GM23338 (cell line): ENCODE results near the gene SORD. TPM values are rescaled to one million over a fixed set of nuclear protein-coding genes. Genes with fewer than 3 reads are reported as not detected.

ENCODE experiments used
- ATAC-seq: fragments of 200-7000 bp; cut with Tn5 transposase; 3 replicates; pipeline ENCODE4 v1.9.1; 2020
- DNase-seq: peaks from one replicate; pipeline ENCODE4 v3.0.0-alpha.2; 2015; ENCODE audit warnings: low spot score
- H2AFZ ChIP-seq: fragments of 200-600 bp; sonication (generic); 2 replicates; pipeline ENCODE4 v1.8.0; 2016; ENCODE audit warnings: antibody characterized with exemption, mild to moderate bottlenecking, moderate library complexity
- H3F3A ChIP-seq: fragments of 200-600 bp; sonication (generic); replicated peaks from 2 replicates; pipeline ENCODE4 v1.8.0; 2017; ENCODE audit warnings: antibody characterized with exemption, mixed run types, low read depth
- H3K27ac ChIP-seq: fragments of 200-600 bp; sonication (generic); 2 replicates; pipeline ENCODE4 v1.6.1; 2016; ENCODE audit warnings: low read depth
- H3K27me3 ChIP-seq: fragments of 200-600 bp; sonication (generic); 2 replicates; pipeline ENCODE4 v1.8.0; 2016; ENCODE audit warnings: mild to moderate bottlenecking, mixed run types, moderate library complexity; ENCODE audit not compliant: insufficient read depth
- H3K36me3 ChIP-seq: fragments of 200-600 bp; sonication (generic); 2 replicates; pipeline ENCODE4 v1.8.0; 2016; ENCODE audit warnings: mild to moderate bottlenecking; ENCODE audit not compliant: insufficient read depth
- H3K4me1 ChIP-seq: fragments of 200-600 bp; sonication (generic); 2 replicates; pipeline ENCODE4 v1.8.0; 2016; ENCODE audit warnings: mild to moderate bottlenecking, moderate library complexity; ENCODE audit not compliant: insufficient read depth
- H3K4me2 ChIP-seq: fragments of 200-600 bp; sonication (generic); 2 replicates; pipeline ENCODE4 v1.7.1; 2017; ENCODE audit warnings: mixed run types
- H3K4me3 ChIP-seq: fragments of 200-600 bp; sonication (generic); 2 replicates; pipeline ENCODE4 v1.6.1; 2016; ENCODE audit warnings: mixed run types
- H3K79me2 ChIP-seq: fragments of 200-600 bp; sonication (generic); replicated peaks from 2 replicates; pipeline ENCODE4 v1.8.0; 2017; ENCODE audit warnings: mild to moderate bottlenecking; ENCODE audit not compliant: insufficient read depth
- H3K9me2 ChIP-seq: fragments of 200-600 bp; sonication (generic); 2 replicates; pipeline ENCODE4 v1.8.0; 2017; ENCODE audit not compliant: insufficient read depth
- H4K20me1 ChIP-seq: fragments of 200-600 bp; sonication (generic); replicated peaks from 2 replicates; pipeline ENCODE4 v1.8.0; 2017; ENCODE audit warnings: mild to moderate bottlenecking; ENCODE audit not compliant: insufficient read depth
- H3K27ac Mint-ChIP-seq: 2 replicates; pipeline ENCODE4 v1.8.0; 2020; ENCODE audit warnings: inconsistent platforms, mild to moderate bottlenecking, moderate library complexity, mixed read lengths
- H3K27me3 Mint-ChIP-seq: 3 replicates; pipeline ENCODE4 v1.8.0; 2022; ENCODE audit warnings: low read depth, mild to moderate bottlenecking, moderate library complexity, mixed read lengths, inconsistent platforms; ENCODE audit not compliant: insufficient read depth, poor library complexity
- H3K36me3 Mint-ChIP-seq: 3 replicates; pipeline ENCODE4 v1.8.0; 2021; ENCODE audit warnings: low read depth, mild to moderate bottlenecking, inconsistent platforms, moderate library complexity, mixed read lengths
- H3K4me1 Mint-ChIP-seq: 3 replicates; pipeline ENCODE4 v1.8.0; 2020; ENCODE audit warnings: mild to moderate bottlenecking, inconsistent platforms, mixed read lengths
- H3K4me3 Mint-ChIP-seq: 3 replicates; pipeline ENCODE4 v1.8.0; 2021; ENCODE audit warnings: moderate library complexity, mild to moderate bottlenecking, inconsistent platforms, mixed read lengths
- H3K9me3 Mint-ChIP-seq: 3 replicates; pipeline ENCODE4 v1.8.0; 2020; ENCODE audit warnings: moderate library complexity, mild to moderate bottlenecking, inconsistent platforms, mixed read lengths
- EZH2 ChIP-seq: fragments of 200-600 bp; sonication (generic); IDR thresholded peaks from one replicate; pipeline ENCODE4 v1.8.0; 2017; ENCODE audit warnings: antibody characterized with exemption, mild to moderate bottlenecking, low read depth; ENCODE audit not compliant: unreplicated experiment
- JUNB ChIP-seq: IDR thresholded peaks from one replicate; pipeline ENCODE4 v1.6.1; 2016; ENCODE audit warnings: antibody characterized with exemption; ENCODE audit not compliant: unreplicated experiment
- POLR2AphosphoS5 ChIP-seq: IDR thresholded peaks from 2 replicates; pipeline ENCODE4 v1.6.1; 2016; ENCODE audit warnings: antibody characterized with exemption, low read depth
- polyA plus RNA-seq: library from polyadenylated mRNA; unstranded; fragments of >200 nt; fragmentation: Nextera tagmentation; extraction: Ambion mirVana; gene quantifications from 2 replicates; pipeline ENCODE4 v1.2.1, GENCODE V29; 2016
- total RNA-seq: library from RNA; depleted of rRNA; stranded (reverse); fragments of >200 nt; shearing (Covaris generic); gene quantifications from 2 replicates; pipeline ENCODE4 v1.2.3, GENCODE V29; 2014
- TF ChIP-seq, protein P1 (sequence below): fragments of 250-450 bp; sonication (Bioruptor Pico); IDR thresholded peaks from 2 replicates; pipeline ENCODE4 v1.5.0; 2020; ENCODE audit warnings: mild to moderate bottlenecking, moderate library complexity
- TF ChIP-seq, protein P2 (sequence below): IDR thresholded peaks from 2 replicates; pipeline ENCODE4 v1.6.1; 2016; ENCODE audit warnings: antibody characterized with exemption
- TF ChIP-seq, protein P3 (sequence below): IDR thresholded peaks from one replicate; pipeline ENCODE4 v1.6.1; 2018; ENCODE audit warnings: antibody characterized with exemption; ENCODE audit not compliant: unreplicated experiment

SORD gene
- total and polyA plus RNA-seq, 2 experiments from 2014 or later, result 12.5 to 55.0 TPM

DNA sequence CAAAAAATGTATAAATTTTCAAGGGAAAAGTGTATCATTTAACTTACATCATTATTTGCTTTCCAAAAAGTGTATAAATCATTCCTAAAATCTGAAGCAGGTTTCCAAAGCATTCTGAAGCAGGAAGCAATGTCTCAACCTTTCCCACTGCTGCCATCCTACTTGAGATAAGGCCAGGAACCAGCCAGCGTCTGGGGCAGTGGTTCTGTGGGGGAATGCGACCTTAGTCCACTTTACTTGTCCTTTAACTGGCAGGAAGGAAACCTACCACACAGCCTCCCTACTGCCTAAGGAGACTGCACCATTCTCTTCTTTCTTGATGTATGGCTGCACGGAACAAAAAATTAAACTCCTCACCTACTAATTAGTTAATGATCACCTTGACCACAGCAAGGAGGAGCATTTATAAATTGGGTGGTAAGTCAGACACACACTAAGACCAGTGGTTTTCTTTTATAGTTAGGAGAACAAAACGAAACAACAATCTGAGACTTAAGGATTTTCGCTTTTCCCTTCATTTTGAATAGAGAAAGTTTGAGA is 3.7 kb downstream of the SORD start (continued):
- TF ChIP-seq, protein P1, sequence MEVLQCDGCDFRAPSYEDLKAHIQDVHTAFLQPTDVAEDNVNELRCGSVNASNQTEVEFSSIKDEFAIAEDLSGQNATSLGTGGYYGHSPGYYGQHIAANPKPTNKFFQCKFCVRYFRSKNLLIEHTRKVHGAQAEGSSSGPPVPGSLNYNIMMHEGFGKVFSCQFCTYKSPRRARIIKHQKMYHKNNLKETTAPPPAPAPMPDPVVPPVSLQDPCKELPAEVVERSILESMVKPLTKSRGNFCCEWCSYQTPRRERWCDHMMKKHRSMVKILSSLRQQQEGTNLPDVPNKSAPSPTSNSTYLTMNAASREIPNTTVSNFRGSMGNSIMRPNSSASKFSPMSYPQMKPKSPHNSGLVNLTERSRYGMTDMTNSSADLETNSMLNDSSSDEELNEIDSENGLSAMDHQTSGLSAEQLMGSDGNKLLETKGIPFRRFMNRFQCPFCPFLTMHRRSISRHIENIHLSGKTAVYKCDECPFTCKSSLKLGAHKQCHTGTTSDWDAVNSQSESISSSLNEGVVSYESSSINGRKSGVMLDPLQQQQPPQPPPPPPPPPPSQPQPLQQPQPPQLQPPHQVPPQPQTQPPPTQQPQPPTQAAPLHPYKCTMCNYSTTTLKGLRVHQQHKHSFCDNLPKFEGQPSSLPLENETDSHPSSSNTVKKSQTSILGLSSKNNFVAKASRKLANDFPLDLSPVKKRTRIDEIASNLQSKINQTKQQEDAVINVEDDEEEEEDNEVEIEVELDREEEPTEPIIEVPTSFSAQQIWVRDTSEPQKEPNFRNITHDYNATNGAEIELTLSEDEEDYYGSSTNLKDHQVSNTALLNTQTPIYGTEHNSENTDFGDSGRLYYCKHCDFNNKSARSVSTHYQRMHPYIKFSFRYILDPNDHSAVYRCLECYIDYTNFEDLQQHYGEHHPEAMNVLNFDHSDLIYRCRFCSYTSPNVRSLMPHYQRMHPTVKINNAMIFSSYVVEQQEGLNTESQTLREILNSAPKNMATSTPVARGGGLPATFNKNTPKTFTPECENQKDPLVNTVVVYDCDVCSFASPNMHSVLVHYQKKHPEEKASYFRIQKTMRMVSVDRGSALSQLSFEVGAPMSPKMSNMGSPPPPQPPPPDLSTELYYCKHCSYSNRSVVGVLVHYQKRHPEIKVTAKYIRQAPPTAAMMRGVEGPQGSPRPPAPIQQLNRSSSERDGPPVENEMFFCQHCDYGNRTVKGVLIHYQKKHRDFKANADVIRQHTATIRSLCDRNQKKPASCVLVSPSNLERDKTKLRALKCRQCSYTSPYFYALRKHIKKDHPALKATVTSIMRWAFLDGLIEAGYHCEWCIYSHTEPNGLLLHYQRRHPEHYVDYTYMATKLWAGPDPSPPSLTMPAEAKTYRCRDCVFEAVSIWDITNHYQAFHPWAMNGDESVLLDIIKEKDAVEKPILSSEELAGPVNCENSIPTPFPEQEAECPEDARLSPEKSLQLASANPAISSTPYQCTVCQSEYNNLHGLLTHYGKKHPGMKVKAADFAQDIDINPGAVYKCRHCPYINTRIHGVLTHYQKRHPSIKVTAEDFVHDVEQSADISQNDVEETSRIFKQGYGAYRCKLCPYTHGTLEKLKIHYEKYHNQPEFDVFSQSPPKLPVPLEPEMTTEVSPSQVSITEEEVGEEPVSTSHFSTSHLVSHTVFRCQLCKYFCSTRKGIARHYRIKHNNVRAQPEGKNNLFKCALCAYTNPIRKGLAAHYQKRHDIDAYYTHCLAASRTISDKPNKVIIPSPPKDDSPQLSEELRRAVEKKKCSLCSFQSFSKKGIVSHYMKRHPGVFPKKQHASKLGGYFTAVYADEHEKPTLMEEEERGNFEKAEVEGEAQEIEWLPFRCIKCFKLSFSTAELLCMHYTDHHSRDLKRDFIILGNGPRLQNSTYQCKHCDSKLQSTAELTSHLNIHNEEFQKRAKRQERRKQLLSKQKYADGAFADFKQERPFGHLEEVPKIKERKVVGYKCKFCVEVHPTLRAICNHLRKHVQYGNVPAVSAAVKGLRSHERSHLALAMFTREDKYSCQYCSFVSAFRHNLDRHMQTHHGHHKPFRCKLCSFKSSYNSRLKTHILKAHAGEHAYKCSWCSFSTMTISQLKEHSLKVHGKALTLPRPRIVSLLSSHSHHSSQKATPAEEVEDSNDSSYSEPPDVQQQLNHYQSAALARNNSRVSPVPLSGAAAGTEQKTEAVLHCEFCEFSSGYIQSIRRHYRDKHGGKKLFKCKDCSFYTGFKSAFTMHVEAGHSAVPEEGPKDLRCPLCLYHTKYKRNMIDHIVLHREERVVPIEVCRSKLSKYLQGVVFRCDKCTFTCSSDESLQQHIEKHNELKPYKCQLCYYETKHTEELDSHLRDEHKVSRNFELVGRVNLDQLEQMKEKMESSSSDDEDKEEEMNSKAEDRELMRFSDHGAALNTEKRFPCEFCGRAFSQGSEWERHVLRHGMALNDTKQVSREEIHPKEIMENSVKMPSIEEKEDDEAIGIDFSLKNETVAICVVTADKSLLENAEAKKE (CRISPR knock-in tag), result no peak
- TF ChIP-seq POLR2AphosphoS5 (no peak), EZH2 (no peak)

DNA sequence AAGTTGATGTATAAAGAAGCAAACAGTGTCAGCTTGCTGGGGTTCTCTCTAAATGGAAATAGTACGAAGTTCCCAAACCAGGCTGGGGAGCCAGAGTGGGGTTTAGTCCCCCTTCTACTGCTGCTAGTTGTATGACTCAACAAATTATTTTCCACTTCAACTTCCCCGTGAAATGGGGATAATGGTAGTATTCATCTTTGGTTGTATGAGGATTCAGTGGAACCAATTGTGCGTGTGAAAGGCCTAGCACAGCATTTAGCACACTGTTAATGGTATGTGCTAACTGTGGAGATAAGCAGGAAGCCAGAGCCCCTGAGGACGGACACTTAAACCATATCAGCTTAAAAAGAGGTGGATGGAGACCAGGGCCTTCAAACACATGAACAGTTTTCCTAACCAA is 4.2 kb downstream of the SORD start:
- no peak overlapping the region for H3K4me2 ChIP-seq
- TF ChIP-seq JUNB (no peak), POLR2AphosphoS5 (no peak), EZH2 (no peak)
- TF ChIP-seq, protein P2, sequence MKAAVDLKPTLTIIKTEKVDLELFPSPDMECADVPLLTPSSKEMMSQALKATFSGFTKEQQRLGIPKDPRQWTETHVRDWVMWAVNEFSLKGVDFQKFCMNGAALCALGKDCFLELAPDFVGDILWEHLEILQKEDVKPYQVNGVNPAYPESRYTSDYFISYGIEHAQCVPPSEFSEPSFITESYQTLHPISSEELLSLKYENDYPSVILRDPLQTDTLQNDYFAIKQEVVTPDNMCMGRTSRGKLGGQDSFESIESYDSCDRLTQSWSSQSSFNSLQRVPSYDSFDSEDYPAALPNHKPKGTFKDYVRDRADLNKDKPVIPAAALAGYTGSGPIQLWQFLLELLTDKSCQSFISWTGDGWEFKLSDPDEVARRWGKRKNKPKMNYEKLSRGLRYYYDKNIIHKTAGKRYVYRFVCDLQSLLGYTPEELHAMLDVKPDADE, result no peak
- TF ChIP-seq, protein P3, sequence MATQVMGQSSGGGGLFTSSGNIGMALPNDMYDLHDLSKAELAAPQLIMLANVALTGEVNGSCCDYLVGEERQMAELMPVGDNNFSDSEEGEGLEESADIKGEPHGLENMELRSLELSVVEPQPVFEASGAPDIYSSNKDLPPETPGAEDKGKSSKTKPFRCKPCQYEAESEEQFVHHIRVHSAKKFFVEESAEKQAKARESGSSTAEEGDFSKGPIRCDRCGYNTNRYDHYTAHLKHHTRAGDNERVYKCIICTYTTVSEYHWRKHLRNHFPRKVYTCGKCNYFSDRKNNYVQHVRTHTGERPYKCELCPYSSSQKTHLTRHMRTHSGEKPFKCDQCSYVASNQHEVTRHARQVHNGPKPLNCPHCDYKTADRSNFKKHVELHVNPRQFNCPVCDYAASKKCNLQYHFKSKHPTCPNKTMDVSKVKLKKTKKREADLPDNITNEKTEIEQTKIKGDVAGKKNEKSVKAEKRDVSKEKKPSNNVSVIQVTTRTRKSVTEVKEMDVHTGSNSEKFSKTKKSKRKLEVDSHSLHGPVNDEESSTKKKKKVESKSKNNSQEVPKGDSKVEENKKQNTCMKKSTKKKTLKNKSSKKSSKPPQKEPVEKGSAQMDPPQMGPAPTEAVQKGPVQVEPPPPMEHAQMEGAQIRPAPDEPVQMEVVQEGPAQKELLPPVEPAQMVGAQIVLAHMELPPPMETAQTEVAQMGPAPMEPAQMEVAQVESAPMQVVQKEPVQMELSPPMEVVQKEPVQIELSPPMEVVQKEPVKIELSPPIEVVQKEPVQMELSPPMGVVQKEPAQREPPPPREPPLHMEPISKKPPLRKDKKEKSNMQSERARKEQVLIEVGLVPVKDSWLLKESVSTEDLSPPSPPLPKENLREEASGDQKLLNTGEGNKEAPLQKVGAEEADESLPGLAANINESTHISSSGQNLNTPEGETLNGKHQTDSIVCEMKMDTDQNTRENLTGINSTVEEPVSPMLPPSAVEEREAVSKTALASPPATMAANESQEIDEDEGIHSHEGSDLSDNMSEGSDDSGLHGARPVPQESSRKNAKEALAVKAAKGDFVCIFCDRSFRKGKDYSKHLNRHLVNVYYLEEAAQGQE, result no peak

More for the DNA sequence above, 4.2 kb downstream of the SORD start:
- H2AFZ ChIP-seq, result no peak overlapping the region
- ATAC-seq (no peak), DNase-seq (no peak)
- 0 out of 2 replicates have a peak, but pooled peaks cover 6% of the 10 kb centered on the region for H3K9me2 ChIP-seq
- H3K9me3 Mint-ChIP-seq, result peaks cover 24% of the 10 kb centered on the region
- H3K27me3 ChIP-seq, result no peaks in the 10 kb centered on the region
- no peaks in the 10 kb centered on the region for H3F3A ChIP-seq
- no peak overlapping the region for H3K4me3 ChIP-seq
- no peak overlapping the region for H3K27ac ChIP-seq
- peaks cover 57% of the 10 kb centered on the region for H3K36me3 Mint-ChIP-seq
- H3K4me3 Mint-ChIP-seq, result no peak overlapping the region
- H3K36me3 ChIP-seq, result peaks cover 25% of the 10 kb centered on the region; the same call in 1 of the 2 replicates
- peaks cover 18% of the 10 kb centered on the region for H3K4me1 Mint-ChIP-seq
- H3K79me2 ChIP-seq, result peaks cover 43% of the 10 kb centered on the region
- H3K27me3 Mint-ChIP-seq, result peaks cover 19% of the 10 kb centered on the region
- H3K27ac Mint-ChIP-seq, result peak overlapping the region; percentile 60; the same call in 1 of the 2 replicates
- H4K20me1 ChIP-seq, result peaks cover 7% of the 10 kb centered on the region; the same call in 1 of the 2 replicates
- H3K4me1 ChIP-seq, result peaks cover 8% of the 10 kb centered on the region
